GM23338 (cell line): Measurements from ENCODE around the gene VEGFB. TPM values are rescaled to one million over a fixed set of nuclear protein-coding genes. Genes with fewer than 3 reads are reported as not detected.

ENCODE experiments used
- CREB1 ChIP-seq: fragments of 250-450 bp; sonication (Bioruptor Pico); IDR thresholded peaks from 2 replicates; pipeline ENCODE4 v1.5.0; 2020; ENCODE audit warnings: low read depth, mild to moderate bottlenecking, moderate library complexity
- polyA plus RNA-seq: library from polyadenylated mRNA; unstranded; fragments of >200 nt; fragmentation: Nextera tagmentation; extraction: Ambion mirVana; gene quantifications from 2 replicates; pipeline ENCODE4 v1.2.1, GENCODE V29; 2016
- total RNA-seq: library from RNA; depleted of rRNA; stranded (reverse); fragments of >200 nt; shearing (Covaris generic); gene quantifications from 2 replicates; pipeline ENCODE4 v1.2.3, GENCODE V29; 2014
- TF ChIP-seq, protein P1 (sequence below): fragments of 250-450 bp; sonication (Bioruptor Pico); IDR thresholded peaks from 2 replicates; pipeline ENCODE4 v1.5.0; 2020; ENCODE audit warnings: mild to moderate bottlenecking, moderate library complexity
- TF ChIP-seq, protein P2 (sequence below): IDR thresholded peaks from one replicate; pipeline ENCODE4 v1.6.1; 2018; ENCODE audit warnings: antibody characterized with exemption; ENCODE audit not compliant: unreplicated experiment
- TF ChIP-seq, protein P3 (sequence below), 2 experiments: fragments of 200-600 bp in 1 of 2; sonication (generic) in 1 of 2; conservative IDR thresholded peaks; 2 replicates each; pipeline versions ENCODE4 v1.5.1 to v1.6.1; 2016 to 2017; ENCODE audit warnings: antibody characterized with exemption in 2 of 2, low read depth in 2 of 2, mild to moderate bottlenecking in 2 of 2, moderate library complexity in 1 of 2

Gene VEGFB
- total and polyA plus RNA-seq, 2 experiments from 2014 or later = 20.8 to 25.8 TPM

DNA sequence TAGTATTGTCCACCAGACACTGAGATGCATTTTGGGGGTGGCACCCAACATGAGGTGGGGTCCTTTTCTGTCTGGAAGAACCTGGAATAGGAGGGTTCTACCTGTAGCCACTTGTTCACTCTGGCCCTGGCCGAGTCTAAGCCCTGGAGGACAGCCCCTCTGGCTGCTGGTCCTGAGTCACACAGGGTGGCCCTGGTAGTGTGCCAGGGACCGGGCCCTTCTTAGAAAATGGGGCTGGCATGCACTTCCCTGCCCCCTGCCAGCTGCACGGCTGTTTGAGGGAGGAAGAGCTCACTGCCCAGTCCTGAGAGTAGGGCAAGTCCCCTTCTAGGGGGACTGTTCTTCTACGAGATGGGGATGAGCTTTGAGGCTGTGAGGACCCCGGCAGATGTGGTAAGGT, 19.1 kb downstream of the VEGFB start (continued):
- TF ChIP-seq, protein P1, sequence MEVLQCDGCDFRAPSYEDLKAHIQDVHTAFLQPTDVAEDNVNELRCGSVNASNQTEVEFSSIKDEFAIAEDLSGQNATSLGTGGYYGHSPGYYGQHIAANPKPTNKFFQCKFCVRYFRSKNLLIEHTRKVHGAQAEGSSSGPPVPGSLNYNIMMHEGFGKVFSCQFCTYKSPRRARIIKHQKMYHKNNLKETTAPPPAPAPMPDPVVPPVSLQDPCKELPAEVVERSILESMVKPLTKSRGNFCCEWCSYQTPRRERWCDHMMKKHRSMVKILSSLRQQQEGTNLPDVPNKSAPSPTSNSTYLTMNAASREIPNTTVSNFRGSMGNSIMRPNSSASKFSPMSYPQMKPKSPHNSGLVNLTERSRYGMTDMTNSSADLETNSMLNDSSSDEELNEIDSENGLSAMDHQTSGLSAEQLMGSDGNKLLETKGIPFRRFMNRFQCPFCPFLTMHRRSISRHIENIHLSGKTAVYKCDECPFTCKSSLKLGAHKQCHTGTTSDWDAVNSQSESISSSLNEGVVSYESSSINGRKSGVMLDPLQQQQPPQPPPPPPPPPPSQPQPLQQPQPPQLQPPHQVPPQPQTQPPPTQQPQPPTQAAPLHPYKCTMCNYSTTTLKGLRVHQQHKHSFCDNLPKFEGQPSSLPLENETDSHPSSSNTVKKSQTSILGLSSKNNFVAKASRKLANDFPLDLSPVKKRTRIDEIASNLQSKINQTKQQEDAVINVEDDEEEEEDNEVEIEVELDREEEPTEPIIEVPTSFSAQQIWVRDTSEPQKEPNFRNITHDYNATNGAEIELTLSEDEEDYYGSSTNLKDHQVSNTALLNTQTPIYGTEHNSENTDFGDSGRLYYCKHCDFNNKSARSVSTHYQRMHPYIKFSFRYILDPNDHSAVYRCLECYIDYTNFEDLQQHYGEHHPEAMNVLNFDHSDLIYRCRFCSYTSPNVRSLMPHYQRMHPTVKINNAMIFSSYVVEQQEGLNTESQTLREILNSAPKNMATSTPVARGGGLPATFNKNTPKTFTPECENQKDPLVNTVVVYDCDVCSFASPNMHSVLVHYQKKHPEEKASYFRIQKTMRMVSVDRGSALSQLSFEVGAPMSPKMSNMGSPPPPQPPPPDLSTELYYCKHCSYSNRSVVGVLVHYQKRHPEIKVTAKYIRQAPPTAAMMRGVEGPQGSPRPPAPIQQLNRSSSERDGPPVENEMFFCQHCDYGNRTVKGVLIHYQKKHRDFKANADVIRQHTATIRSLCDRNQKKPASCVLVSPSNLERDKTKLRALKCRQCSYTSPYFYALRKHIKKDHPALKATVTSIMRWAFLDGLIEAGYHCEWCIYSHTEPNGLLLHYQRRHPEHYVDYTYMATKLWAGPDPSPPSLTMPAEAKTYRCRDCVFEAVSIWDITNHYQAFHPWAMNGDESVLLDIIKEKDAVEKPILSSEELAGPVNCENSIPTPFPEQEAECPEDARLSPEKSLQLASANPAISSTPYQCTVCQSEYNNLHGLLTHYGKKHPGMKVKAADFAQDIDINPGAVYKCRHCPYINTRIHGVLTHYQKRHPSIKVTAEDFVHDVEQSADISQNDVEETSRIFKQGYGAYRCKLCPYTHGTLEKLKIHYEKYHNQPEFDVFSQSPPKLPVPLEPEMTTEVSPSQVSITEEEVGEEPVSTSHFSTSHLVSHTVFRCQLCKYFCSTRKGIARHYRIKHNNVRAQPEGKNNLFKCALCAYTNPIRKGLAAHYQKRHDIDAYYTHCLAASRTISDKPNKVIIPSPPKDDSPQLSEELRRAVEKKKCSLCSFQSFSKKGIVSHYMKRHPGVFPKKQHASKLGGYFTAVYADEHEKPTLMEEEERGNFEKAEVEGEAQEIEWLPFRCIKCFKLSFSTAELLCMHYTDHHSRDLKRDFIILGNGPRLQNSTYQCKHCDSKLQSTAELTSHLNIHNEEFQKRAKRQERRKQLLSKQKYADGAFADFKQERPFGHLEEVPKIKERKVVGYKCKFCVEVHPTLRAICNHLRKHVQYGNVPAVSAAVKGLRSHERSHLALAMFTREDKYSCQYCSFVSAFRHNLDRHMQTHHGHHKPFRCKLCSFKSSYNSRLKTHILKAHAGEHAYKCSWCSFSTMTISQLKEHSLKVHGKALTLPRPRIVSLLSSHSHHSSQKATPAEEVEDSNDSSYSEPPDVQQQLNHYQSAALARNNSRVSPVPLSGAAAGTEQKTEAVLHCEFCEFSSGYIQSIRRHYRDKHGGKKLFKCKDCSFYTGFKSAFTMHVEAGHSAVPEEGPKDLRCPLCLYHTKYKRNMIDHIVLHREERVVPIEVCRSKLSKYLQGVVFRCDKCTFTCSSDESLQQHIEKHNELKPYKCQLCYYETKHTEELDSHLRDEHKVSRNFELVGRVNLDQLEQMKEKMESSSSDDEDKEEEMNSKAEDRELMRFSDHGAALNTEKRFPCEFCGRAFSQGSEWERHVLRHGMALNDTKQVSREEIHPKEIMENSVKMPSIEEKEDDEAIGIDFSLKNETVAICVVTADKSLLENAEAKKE (CRISPR knock-in tag) = no peak
- no peak for TF ChIP-seq CREB1
- TF ChIP-seq, protein P2, sequence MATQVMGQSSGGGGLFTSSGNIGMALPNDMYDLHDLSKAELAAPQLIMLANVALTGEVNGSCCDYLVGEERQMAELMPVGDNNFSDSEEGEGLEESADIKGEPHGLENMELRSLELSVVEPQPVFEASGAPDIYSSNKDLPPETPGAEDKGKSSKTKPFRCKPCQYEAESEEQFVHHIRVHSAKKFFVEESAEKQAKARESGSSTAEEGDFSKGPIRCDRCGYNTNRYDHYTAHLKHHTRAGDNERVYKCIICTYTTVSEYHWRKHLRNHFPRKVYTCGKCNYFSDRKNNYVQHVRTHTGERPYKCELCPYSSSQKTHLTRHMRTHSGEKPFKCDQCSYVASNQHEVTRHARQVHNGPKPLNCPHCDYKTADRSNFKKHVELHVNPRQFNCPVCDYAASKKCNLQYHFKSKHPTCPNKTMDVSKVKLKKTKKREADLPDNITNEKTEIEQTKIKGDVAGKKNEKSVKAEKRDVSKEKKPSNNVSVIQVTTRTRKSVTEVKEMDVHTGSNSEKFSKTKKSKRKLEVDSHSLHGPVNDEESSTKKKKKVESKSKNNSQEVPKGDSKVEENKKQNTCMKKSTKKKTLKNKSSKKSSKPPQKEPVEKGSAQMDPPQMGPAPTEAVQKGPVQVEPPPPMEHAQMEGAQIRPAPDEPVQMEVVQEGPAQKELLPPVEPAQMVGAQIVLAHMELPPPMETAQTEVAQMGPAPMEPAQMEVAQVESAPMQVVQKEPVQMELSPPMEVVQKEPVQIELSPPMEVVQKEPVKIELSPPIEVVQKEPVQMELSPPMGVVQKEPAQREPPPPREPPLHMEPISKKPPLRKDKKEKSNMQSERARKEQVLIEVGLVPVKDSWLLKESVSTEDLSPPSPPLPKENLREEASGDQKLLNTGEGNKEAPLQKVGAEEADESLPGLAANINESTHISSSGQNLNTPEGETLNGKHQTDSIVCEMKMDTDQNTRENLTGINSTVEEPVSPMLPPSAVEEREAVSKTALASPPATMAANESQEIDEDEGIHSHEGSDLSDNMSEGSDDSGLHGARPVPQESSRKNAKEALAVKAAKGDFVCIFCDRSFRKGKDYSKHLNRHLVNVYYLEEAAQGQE = no peak
- TF ChIP-seq, protein P3, sequence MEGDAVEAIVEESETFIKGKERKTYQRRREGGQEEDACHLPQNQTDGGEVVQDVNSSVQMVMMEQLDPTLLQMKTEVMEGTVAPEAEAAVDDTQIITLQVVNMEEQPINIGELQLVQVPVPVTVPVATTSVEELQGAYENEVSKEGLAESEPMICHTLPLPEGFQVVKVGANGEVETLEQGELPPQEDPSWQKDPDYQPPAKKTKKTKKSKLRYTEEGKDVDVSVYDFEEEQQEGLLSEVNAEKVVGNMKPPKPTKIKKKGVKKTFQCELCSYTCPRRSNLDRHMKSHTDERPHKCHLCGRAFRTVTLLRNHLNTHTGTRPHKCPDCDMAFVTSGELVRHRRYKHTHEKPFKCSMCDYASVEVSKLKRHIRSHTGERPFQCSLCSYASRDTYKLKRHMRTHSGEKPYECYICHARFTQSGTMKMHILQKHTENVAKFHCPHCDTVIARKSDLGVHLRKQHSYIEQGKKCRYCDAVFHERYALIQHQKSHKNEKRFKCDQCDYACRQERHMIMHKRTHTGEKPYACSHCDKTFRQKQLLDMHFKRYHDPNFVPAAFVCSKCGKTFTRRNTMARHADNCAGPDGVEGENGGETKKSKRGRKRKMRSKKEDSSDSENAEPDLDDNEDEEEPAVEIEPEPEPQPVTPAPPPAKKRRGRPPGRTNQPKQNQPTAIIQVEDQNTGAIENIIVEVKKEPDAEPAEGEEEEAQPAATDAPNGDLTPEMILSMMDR (conservative IDR thresholded peaks at IDR 0.05; ENCODE audit: low read depth in 2 of 2) = no peak
